Lung (tissue), 12 donors: ENCODE measurements around the gene MN1. TPM values are rescaled to one million over a fixed set of nuclear protein-coding genes. Genes with fewer than 3 reads are reported as not detected.

Source experiments
- ATAC-seq: fragments of 200-7000 bp; cut with Tn5 transposase; one replicate; pipeline ENCODE4 v1.9.1; 2020; ENCODE audit warnings: moderate number of reproducible peaks; ENCODE audit not compliant: insufficient read depth, low FRiP score
- DNase-seq, 3 donors: peaks; one replicate each; pipeline ENCODE4 v3.0.0-alpha.2; 2013 to 2017
- H3K27ac ChIP-seq, 2 donors: one replicate each; pipeline ENCODE4 v1.5.1; 2013; ENCODE audit warnings: mild to moderate bottlenecking in 2 of 2, moderate library complexity in 2 of 2, control low read depth in 1 of 2, inconsistent platforms in 1 of 2, low read depth in 1 of 2, low read length in 1 of 2
- H3K27me3 ChIP-seq, 3 donors: one replicate each; pipeline ENCODE4 v1.5.1; 2013; ENCODE audit warnings: low read length in 2 of 3; ENCODE audit not compliant: control insufficient read depth in 3 of 3, insufficient read depth in 3 of 3
- H3K36me3 ChIP-seq, 4 donors: one replicate each; pipeline ENCODE4 v1.5.1; 2013; ENCODE audit warnings: low read length in 4 of 4, mild to moderate bottlenecking in 1 of 4, moderate library complexity in 1 of 4; ENCODE audit not compliant: control insufficient read depth in 4 of 4, insufficient read depth in 4 of 4
- H3K4me1 ChIP-seq, 5 donors: one replicate each; pipeline ENCODE4 v1.5.1; 2013; ENCODE audit warnings: low read length in 5 of 5, mild to moderate bottlenecking in 2 of 5, moderate library complexity in 1 of 5; ENCODE audit not compliant: control insufficient read depth in 5 of 5, insufficient read depth in 5 of 5
- H3K4me3 ChIP-seq: one replicate; pipeline ENCODE4 v1.5.1; 2013; ENCODE audit warnings: mild to moderate bottlenecking, control low read depth, moderate library complexity
- H3K9ac ChIP-seq, 2 donors: one replicate each; pipeline ENCODE4 v1.5.1; 2013; ENCODE audit warnings: low read length in 2 of 2, control low read depth in 1 of 2; ENCODE audit not compliant: insufficient read depth in 1 of 2
- H3K9me3 ChIP-seq, 4 donors: one replicate each; pipeline ENCODE4 v1.5.1; 2013; ENCODE audit warnings: low read length in 3 of 4, mild to moderate bottlenecking in 1 of 4, moderate library complexity in 1 of 4; ENCODE audit not compliant: control insufficient read depth in 4 of 4, insufficient read depth in 3 of 4
- CTCF ChIP-seq: IDR thresholded peaks from 2 replicates; pipeline ENCODE4 v1.5.1; 2012; ENCODE audit warnings: mild to moderate bottlenecking; ENCODE audit errors: control extremely low read depth, extremely low read depth
- WGBS, 2 donors: extraction: QIAGEN DNeasy Blood & Tissue Kit; methylation state at CpG; one replicate each; pipeline ENCODE4 v1.1.7; 2013; 5-methylcytosine and 5-hydroxymethylcytosine counted together
- polyA plus RNA-seq, 2 donors: library from polyadenylated mRNA; stranded (reverse); fragments of 200-250 nt; gene quantifications; one replicate each; pipeline ENCODE4 v1.2.1, GENCODE V29; 2013
- total RNA-seq, 2 donors: library from RNA; depleted of rRNA in 1 of 2; stranded (reverse); fragments of >200 nt in 1 of 2; gene quantifications; one replicate each; pipeline ENCODE4 v1.2.1, GENCODE V29; 2014 to 2021
- donor health status: control.
- donor health status: control.
- donor health status: Bipolar disorder and iron deficiency.
- donor health status: healthy.
- donor health status: DM: yes; HTN: yes; CAD: no.

MN1 gene
- total and polyA plus RNA-seq, 4 donors, result 2.4 to 6.5 (median 3.6) TPM

GRCh38 chr22:27795696-27796517 lies 5.6 kb downstream of the MN1 start:
- 71 to 75% methylated on average over 15 of the region's 15 CpGs for whole genome bisulfite sequencing, 2 donors
- Histone ChIP-seq H3K27me3 (peaks cover 0 to 49% (median 28%) of the 10 kb centered on the region in 3 donors), H3K27ac (no peak overlapping the region), H3K36me3 (peaks cover 0 to 2% (median 0%) of the 10 kb centered on the region in 4 donors), H3K9me3 (peaks cover 0 to 3% (median 0%) of the 10 kb centered on the region in 4 donors), H3K4me3 (no peak overlapping the region), H3K9ac (no peak overlapping the region), H3K4me1 (peaks cover 0 to 23% (median 9%) of the 10 kb centered on the region in 5 donors)
- TF ChIP-seq CTCF, result no peak
- ATAC-seq, result no peak
- DNase-seq, result no peak

GRCh38 chr22:27795053-27795452 lies 6.5 kb downstream of the MN1 start:
- Histone ChIP-seq H3K9ac (no peak overlapping the region), H3K4me1 (peaks cover 0 to 18% (median 3%) of the 10 kb centered on the region in 5 donors), H3K9me3 (peaks cover 0 to 3% (median 0%) of the 10 kb centered on the region in 4 donors), H3K36me3 (peaks cover 0 to 2% (median 0%) of the 10 kb centered on the region in 4 donors), H3K27me3 (peaks cover 0 to 44% (median 24%) of the 10 kb centered on the region in 3 donors), H3K4me3 (no peak overlapping the region), H3K27ac (no peak overlapping the region)
- TF ChIP-seq CTCF, result no peak
- ATAC-seq (no peak), DNase-seq (no peak)
- WGBS, 2 donors, result 91 to 95% methylated on average over 14 of the region's 14 CpGs

- Histone ChIP-seq H3K27me3 (peaks cover 0 to 41% (median 26%) of the 10 kb centered on the region in 3 donors), H3K27ac (no peak overlapping the region), H3K4me3 (no peak overlapping the region), H3K9me3 (peaks cover 0 to 3% (median 0%) of the 10 kb centered on the region in 4 donors), H3K9ac (no peak overlapping the region), H3K36me3 (peaks cover 0 to 2% (median 0%) of the 10 kb centered on the region in 4 donors), H3K4me1 (peaks cover 0 to 12% (median 0%) of the 10 kb centered on the region in 5 donors)
- WGBS, 2 donors, result 55 to 73% methylated on average over 5 of the region's 5 CpGs
- DNase-seq, result no peak
- no peak for TF ChIP-seq CTCF
- no peak for ATAC-seq
Measured at GRCh38 chr22:27794226-27794625, 7.3 kb downstream of the MN1 start.
